ENCODE results near the gene GOSR1. TPM values are rescaled to one million over a fixed set of nuclear protein-coding genes. Genes with fewer than 3 reads are reported as not detected.
A peak's percentile ranks its signal among the peaks of the same experiment; 100 is the strongest.
"Not testable (repeated sequence)": the region's sequence is repeated elsewhere in the genome, so short reads cannot be mapped to it uniquely, and the experiment has no call there.

GOSR1 gene
- total RNA-seq, 2 donors from 2014 or later: 65.7 to 66.1 TPM

DNA sequence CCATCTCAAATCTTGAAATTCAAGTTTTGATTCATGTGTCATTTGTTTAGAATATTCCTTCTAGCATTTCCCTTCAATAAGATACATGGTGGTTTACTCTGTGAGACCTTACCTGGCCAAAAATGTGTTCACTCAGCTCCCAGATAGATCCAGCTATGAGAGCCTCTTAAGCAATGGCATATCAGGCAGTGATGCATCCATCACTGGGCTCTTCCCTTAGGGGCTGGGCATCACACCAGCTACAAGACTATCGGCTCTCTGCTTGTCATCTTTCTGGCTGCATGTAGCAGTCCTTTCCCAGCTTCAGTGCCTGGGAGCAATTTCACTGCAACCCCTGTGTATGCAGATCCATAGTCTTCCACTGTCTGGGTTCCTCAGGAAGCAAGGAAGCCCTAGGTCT is 40.6 kb downstream of the GOSR1 start:
- peaks cover 10 to 15% of the 10 kb centered on the region in 2 donors for H3K36me3 Mint-ChIP-seq (ENCODE audit: insufficient read depth in 2 of 2)

DNA sequence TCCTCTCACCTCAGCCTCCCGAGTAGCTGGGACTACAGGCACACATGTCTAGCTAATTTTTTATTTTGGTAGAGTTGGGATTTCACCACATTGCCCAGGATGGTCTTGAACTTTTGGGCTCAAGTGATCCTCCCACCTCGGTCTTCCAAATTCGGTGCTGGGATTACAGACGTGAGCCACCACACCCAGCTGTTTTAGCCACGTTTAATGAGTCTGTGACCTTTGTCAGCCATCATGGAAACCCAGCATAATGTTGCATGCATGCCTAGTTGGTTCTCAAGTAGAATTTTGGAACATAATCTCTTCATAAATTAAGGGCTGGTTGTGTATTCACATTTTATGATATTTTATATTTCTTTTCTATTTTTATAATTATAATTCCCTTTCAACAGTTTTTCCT is 42.0 kb downstream of the GOSR1 start:
- no peaks in the 10 kb centered on the region for H3K9me3 Mint-ChIP-seq
- no peak for DNase-seq
- peaks cover 11% of the 10 kb centered on the region for H3K4me1 Mint-ChIP-seq (ENCODE audit: low read depth)
- peaks cover 8 to 17% of the 10 kb centered on the region in 2 donors for H3K36me3 Mint-ChIP-seq (ENCODE audit: insufficient read depth in 2 of 2)
- ATAC-seq (replicated peaks in 1 of 2): no peak
- no peaks in the 10 kb centered on the region for H3K27me3 Mint-ChIP-seq (ENCODE audit: low read depth)
- no peak overlapping the region for H3K4me3 Mint-ChIP-seq
- no peak overlapping the region for H3K27ac Mint-ChIP-seq

More for the DNA sequence above, 40.6 kb downstream of the GOSR1 start:
- H3K27ac Mint-ChIP-seq: no peak overlapping the region
- H3K27me3 Mint-ChIP-seq (ENCODE audit: low read depth): no peaks in the 10 kb centered on the region
- H3K4me3 Mint-ChIP-seq: no peak overlapping the region
- ATAC-seq (replicated peaks in 1 of 2) (no peak), DNase-seq (no peak)
- H3K4me1 Mint-ChIP-seq (ENCODE audit: low read depth): peaks cover 11% of the 10 kb centered on the region
- H3K9me3 Mint-ChIP-seq: no peaks in the 10 kb centered on the region

DNA sequence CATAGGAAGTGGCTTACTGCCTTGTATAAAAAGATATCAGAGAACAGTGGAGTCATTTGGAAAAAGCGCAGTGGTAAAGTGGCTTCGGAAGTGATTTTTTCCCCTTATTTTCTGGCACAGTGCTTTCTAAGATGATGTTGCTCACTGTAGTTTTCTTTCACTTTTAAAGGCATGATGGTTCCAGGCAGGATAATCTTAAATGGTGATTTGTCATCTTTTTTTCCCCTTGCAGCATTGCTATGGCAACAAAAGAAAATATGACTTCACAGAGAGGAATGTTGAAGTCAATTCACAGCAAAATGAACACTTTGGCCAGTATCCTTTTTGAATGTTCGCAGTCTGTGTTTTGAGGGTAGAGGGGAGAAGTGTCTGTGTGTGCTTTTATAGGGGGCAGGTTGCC is 42.5 kb downstream of the GOSR1 start:
- H3K4me1 Mint-ChIP-seq (ENCODE audit: low read depth): peaks cover 11% of the 10 kb centered on the region
- H3K27ac Mint-ChIP-seq: peak overlapping the region; percentile 75
- H3K27me3 Mint-ChIP-seq (ENCODE audit: low read depth): no peaks in the 10 kb centered on the region
- H3K9me3 Mint-ChIP-seq: no peaks in the 10 kb centered on the region
- no peak overlapping the region for H3K4me3 Mint-ChIP-seq
- H3K36me3 Mint-ChIP-seq (ENCODE audit: insufficient read depth in 2 of 2): peaks cover 6 to 17% of the 10 kb centered on the region in 2 donors
- ATAC-seq (replicated peaks in 1 of 2) (peak in 1 of 2 donors; percentile 28), DNase-seq (no peak)

DNA sequence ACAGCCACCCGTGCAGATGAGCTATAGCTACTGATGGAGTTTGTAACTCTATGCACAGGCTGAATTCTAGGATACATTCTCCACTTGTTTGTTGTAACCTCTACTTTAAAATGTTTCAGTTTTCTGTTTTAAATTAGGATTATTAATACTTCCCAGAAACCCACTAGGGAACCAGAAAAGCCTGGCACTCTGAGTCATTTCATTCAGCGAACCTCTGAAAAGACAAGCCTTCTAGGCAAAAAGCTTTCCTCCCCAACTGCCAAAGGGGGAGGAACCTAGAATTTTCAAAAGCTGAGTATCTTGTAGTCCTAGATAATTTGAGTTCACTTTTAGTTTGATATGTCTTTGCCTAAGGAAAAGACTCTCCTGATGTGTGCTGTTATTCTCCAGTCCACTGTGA is 43.2 kb downstream of the GOSR1 start:
- Mint-ChIP-seq H3K9me3 (no peaks in the 10 kb centered on the region), H3K27me3 (ENCODE audit: low read depth) (no peaks in the 10 kb centered on the region), H3K27ac (peak overlapping the region; percentile 75), H3K4me1 (ENCODE audit: low read depth) (peaks cover 11% of the 10 kb centered on the region), H3K4me3 (no peak overlapping the region), H3K36me3 (ENCODE audit: insufficient read depth in 2 of 2) (peaks cover 6 to 20% of the 10 kb centered on the region in 2 donors)
- DNase-seq: no peak
- ATAC-seq (replicated peaks in 1 of 2): no peak

DNA sequence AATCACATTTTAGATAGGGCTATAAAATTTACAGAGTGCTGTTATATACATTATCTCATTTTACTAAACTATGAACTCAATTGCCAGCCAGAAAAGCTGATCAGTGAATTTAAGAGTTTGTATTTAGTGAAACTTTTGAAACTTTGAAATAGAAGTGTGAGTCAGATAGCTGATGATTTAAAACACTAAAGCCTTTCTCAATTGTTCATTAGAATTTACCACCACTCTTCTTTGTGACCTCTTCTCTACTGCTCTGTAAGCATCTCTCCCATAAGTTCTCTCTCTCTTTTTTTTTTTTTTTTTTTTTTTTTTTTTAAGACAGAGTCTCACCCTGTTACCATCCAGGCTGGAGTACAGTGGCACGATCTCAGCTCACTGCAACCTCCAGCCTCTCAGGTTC is 43.7 kb downstream of the GOSR1 start:
- H3K27ac Mint-ChIP-seq: peak overlapping the region; percentile 72
- peaks cover 6 to 20% of the 10 kb centered on the region in 2 donors for H3K36me3 Mint-ChIP-seq (ENCODE audit: insufficient read depth in 2 of 2)
- peaks cover 11% of the 10 kb centered on the region for H3K4me1 Mint-ChIP-seq (ENCODE audit: low read depth)
- H3K27me3 Mint-ChIP-seq (ENCODE audit: low read depth): no peaks in the 10 kb centered on the region
- DNase-seq: no peak
- no peak overlapping the region for H3K4me3 Mint-ChIP-seq
- peak; percentile 23 to 27 for ATAC-seq (replicated peaks in 1 of 2)
- no peaks in the 10 kb centered on the region for H3K9me3 Mint-ChIP-seq

DNA sequence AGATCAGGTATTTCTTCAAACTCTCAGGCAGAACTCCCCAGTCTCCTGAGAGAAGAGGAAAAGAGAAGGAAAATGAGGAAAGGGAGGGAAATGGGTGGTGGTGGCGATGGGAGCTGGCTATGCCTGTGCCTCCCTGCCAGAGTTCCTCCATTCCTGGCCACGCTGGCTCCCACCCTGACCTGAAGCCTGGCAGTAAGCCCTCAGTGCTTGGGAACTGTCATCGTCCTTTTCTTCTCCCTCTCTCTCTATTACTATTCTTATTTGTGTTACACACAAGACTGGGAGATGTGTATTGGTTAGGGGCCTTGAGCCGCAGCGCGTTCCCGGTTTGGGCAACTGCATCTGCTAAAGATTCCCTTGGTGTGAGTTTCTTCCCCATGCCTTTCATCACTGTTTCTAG is 44.6 kb downstream of the GOSR1 start:
- H3K4me1 Mint-ChIP-seq (ENCODE audit: low read depth): peaks cover 11% of the 10 kb centered on the region
- H3K36me3 Mint-ChIP-seq (ENCODE audit: insufficient read depth in 2 of 2): peaks cover 6 to 20% of the 10 kb centered on the region in 2 donors
- DNase-seq (no peak), ATAC-seq (replicated peaks in 1 of 2) (no peak)
- no peaks in the 10 kb centered on the region for H3K27me3 Mint-ChIP-seq (ENCODE audit: low read depth)
- H3K4me3 Mint-ChIP-seq: no peak overlapping the region
- H3K27ac Mint-ChIP-seq: no peak overlapping the region
- no peaks in the 10 kb centered on the region for H3K9me3 Mint-ChIP-seq

DNA sequence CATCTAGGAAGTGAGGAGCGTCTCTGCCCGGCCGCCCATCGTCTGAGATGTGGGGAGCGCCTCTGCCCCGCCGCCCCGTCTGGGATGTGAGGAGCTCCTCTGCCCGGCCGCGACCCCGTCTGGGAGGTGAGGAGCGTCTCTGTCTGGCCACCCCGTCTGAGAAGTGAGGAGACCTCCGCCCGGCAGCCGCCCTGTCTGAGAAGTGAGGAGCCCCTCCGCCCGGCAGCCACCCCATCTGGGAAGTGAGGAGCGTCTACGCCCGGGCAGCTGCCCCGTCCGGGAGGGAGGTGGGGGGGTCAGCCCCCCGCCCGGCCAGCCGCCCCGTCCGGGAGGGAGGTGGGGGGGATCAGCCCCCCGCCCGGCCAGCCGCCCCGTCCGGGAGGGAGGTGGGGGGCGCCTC is 46.0 kb downstream of the GOSR1 start:
- H3K9me3 Mint-ChIP-seq; ATAC-seq (replicated peaks in 1 of 2); H3K27me3 Mint-ChIP-seq (ENCODE audit: low read depth); H3K27ac Mint-ChIP-seq; H3K4me3 Mint-ChIP-seq; DNase-seq: not testable (repeated sequence)
- peaks cover 11% of the 10 kb centered on the region for H3K4me1 Mint-ChIP-seq (ENCODE audit: low read depth)
- peaks cover 6 to 20% of the 10 kb centered on the region in 2 donors for H3K36me3 Mint-ChIP-seq (ENCODE audit: insufficient read depth in 2 of 2)

DNA sequence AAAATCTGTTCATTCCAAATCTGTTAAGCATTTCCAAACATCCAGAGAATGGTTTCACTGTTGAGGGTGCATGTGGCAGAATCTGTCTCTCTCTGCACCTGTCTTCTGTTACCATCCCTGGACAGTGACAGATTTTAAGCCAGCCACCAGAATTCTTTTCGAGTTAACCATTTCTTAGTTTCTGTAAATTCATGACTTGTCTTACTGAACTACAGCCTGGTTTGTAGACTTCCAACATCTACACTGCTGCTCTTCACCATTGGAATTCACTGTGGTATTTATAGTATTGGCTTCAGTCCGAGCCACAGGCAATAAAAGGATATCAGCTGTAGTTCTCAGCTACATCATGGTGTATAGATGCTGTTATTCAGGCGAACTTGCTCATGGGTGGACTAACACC is 47.6 kb downstream of the GOSR1 start:
- no peak for DNase-seq
- Mint-ChIP-seq H3K27me3 (ENCODE audit: low read depth) (no peaks in the 10 kb centered on the region), H3K27ac (no peak overlapping the region), H3K4me1 (ENCODE audit: low read depth) (peaks cover 6% of the 10 kb centered on the region), H3K36me3 (ENCODE audit: insufficient read depth in 2 of 2) (peaks cover 4 to 20% of the 10 kb centered on the region in 2 donors), H3K9me3 (no peaks in the 10 kb centered on the region), H3K4me3 (no peak overlapping the region)
- ATAC-seq (replicated peaks in 1 of 2): no peak

DNA sequence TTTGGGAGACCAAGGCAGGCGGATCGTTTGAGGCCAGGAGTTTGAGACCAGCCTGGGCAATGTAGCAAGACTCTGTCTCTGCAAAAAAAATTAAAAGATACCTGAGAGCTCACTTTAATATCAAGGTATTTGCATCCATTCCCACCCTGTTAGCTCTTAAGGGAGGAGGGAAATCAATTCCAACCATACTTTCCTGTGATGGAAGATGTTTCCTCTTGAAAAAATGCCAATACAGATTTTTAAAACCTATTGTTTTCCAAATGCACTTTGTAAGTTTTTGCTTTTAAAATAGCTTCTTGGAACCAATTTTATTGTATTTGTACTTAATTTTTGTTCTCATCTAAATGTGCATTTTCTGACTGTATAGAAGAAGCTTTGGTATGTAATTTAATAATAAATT is 49.2 kb downstream of the GOSR1 start:
- no peaks in the 10 kb centered on the region for H3K27me3 Mint-ChIP-seq (ENCODE audit: low read depth)
- no peak overlapping the region for H3K27ac Mint-ChIP-seq
- peaks cover 4 to 15% of the 10 kb centered on the region in 2 donors for H3K36me3 Mint-ChIP-seq (ENCODE audit: insufficient read depth in 2 of 2)
- no peaks in the 10 kb centered on the region for H3K4me1 Mint-ChIP-seq (ENCODE audit: low read depth)
- no peak overlapping the region for H3K4me3 Mint-ChIP-seq
- ATAC-seq (replicated peaks in 1 of 2): no peak
- DNase-seq: no peak
- no peaks in the 10 kb centered on the region for H3K9me3 Mint-ChIP-seq

DNA sequence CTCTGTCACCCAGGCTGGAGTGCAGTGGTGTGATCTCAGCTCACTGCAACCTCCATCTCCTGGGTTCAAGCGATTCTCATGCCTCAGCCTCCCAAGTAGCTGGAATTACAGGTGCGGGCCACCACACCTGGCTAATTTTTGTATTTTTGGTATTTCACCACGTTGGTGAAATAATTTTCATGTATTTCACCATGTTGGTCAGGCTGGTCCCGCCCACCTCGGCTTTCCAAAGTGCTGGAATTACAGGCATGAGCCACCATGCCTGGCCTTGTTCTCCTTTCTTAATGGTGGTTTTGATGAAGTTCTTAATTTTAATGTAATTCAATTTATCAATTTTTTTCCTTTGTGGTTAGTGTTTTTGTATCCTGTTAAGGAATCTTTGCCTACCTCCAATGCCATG is 51.5 kb downstream of the GOSR1 start:
- not testable (repeated sequence) for H3K27ac Mint-ChIP-seq; H3K4me1 Mint-ChIP-seq (ENCODE audit: low read depth); H3K9me3 Mint-ChIP-seq; DNase-seq; H3K27me3 Mint-ChIP-seq (ENCODE audit: low read depth); ATAC-seq (replicated peaks in 1 of 2); H3K4me3 Mint-ChIP-seq; H3K36me3 Mint-ChIP-seq (ENCODE audit: insufficient read depth in 2 of 2)

DNA sequence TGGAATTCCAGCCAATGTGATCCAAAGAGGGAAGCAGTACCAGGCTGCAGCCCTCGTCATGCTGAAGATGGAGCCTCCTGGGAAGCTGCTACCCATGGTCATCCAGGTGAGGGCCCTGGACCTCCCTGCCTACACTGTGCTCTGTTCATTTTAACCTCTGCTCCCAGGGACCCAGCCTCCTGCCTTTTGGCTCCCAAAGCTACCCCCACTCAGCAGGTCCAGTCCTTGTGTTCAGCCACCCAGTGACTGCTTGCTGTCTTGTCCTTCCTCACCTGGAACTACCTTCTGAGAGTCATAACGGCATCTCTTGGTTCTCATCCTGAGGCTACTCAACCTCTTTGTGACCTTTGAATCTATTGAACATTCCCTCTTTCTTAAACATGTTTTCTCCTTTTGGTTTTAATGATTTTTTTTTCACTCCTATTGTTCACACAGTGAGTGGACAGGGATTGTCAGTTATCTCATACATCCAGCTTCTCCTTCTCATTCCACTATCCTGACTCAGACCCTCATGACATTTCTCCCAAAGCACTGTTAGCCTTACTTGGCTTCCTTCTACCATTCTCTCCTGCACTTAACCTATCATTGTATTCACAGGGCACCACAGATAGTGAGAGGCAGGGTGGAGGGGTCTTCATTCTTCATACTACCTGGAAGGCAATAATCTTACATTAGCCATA is 53.3 kb downstream of the GOSR1 start:
- Mint-ChIP-seq H3K27me3 (ENCODE audit: low read depth) (no peaks in the 10 kb centered on the region), H3K27ac (no peak overlapping the region), H3K4me1 (ENCODE audit: low read depth) (no peaks in the 10 kb centered on the region), H3K4me3 (no peak overlapping the region), H3K36me3 (ENCODE audit: insufficient read depth in 2 of 2) (no peaks in the 10 kb centered on the region), H3K9me3 (no peaks in the 10 kb centered on the region)
- DNase-seq (no peak), ATAC-seq (replicated peaks in 1 of 2) (peak in 1 of 2 donors; percentile 13)

DNA sequence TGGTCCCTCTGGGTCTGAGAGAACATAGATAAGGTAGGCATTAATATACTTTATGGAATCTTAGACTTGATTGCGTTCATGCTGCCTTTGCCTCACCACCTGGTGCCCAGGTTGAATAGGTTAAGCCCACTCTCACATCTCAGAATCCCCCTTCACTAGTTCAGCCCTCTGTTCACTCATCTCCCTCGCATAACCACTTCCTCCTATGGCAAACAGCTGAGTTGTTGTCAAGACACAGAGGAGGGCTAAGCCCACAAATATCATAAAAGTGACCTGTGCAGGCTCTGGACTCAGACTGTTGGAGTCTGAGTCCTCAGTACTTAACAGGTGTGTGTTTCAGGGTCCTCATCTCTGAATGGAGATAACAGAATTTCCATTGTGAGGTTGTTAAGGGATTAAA is 55.7 kb downstream of the GOSR1 start:
- H3K4me3 Mint-ChIP-seq: no peak overlapping the region

DNA sequence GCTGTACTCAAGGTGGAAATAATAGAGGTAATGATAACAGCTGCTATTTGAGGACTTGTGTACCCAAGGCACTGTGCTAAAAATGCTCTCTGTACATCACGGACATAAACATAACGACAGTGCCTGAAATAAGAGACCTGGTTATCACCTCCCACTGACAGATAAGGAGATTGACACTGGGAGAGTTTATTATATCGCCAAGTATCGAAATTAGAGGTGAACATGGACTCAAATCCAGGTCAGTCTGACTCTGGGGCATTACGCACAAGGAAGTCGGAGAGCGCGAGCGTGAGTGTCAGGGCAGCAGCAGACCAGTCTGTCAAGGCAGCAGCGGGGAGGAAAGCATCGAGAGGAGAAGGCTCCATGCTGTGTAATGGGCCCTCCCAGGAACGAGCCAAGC is 57.1 kb downstream of the GOSR1 start:
- ATAC-seq (replicated peaks in 1 of 2): no peak
- H3K36me3 Mint-ChIP-seq (ENCODE audit: insufficient read depth in 2 of 2): no peaks in the 10 kb centered on the region
- no peaks in the 10 kb centered on the region for H3K4me1 Mint-ChIP-seq (ENCODE audit: low read depth)
- no peaks in the 10 kb centered on the region for H3K27me3 Mint-ChIP-seq (ENCODE audit: low read depth)
- no peak overlapping the region for H3K4me3 Mint-ChIP-seq
- DNase-seq: no peak
- H3K9me3 Mint-ChIP-seq: no peaks in the 10 kb centered on the region
- H3K27ac Mint-ChIP-seq: no peak overlapping the region

More for the DNA sequence above, 55.7 kb downstream of the GOSR1 start:
- Mint-ChIP-seq H3K4me1 (ENCODE audit: low read depth) (no peaks in the 10 kb centered on the region), H3K27me3 (ENCODE audit: low read depth) (no peaks in the 10 kb centered on the region), H3K36me3 (ENCODE audit: insufficient read depth in 2 of 2) (no peaks in the 10 kb centered on the region), H3K27ac (no peak overlapping the region), H3K9me3 (no peaks in the 10 kb centered on the region)
- DNase-seq (no peak), ATAC-seq (replicated peaks in 1 of 2) (no peak)

Data from activated T-cell treated with anti-CD3 and anti-CD28 coated beads, Interleukin-2, amount 50 U/mL, for 72 hours (primary cell).